HG02623 (cell line): ENCODE measurements around the gene ADK.
"Not testable (repeated sequence)": the region's sequence is repeated elsewhere in the genome, so short reads cannot be mapped to it uniquely, and the experiment has no call there.

ENCODE experiments used
- ATAC-seq: cut with Tn5 transposase; IDR thresholded peaks from one replicate; pipeline ENCODE4 v1.9.1; 2021; ENCODE audit warnings: moderate library complexity; ENCODE audit not compliant: unreplicated experiment

ADK gene

DNA sequence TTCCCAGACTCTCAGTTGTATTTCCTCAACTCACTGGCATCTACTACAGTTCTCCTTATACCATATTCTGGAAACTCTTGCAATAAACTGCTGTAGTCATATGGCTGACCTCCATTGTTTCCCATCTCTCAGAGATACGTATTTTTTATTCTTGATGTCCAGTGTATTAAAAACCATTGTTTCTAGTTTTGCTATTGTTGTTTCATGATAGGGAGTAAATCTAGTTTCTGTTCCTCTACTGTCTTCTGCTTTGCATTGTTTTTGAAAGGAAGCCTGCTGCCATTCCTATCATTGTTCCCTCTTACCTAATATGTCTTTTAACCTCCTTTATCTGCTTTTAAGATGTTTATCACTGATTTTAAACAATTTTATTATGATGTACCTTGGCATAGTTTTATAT, 255.0 kb downstream of the ADK start:
- ATAC-seq = no peak

DNA sequence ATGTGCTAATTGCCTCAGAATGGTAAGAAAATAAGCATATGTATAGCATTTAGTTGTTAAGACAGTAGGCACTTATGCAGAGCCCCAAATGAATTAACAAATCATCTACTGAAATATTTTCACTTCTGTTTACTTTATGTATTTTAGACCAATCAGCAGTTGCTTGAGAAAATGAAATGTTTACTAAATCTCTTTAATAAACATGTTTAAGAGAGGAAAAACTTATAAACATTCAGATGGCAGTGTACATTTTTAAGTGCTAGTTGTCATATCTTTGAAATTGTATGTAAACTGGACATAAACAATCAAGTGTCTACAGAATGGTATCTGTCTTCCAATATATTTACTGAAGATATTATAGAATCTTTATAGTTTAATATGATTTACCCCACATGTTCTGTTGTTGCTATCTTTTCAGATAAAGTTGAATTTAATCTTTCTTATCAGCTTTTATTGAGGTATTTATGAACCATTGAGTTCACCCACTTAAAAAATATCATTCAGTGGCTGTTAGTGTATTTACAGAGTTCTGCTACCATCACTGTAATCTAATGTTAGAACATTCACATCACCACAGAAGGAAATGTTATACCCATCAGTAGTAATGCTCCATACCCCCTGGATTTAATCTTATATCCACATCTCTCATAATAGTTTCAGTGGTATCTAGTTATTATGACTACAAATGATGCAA, 264.3 kb downstream of the ADK start:
- ATAC-seq = no peak

DNA sequence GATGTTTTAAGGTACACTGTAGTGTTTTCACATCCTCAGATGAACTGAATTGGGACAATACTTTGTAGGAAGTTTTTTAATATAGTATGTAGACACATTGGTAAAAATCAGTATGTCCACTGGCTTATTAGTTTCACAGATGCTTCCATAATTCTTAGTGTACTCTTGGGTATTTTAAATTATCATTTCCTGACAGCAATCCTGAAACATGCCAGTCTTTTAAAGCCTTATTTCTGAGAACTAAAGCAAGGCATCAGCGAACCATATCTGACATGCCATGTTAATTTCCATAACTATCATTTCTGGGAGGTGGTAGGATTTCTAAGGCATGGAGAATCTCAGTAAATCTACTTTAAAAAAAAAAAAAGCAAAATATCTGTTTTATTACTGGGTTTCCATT, 266.4 kb downstream of the ADK start:
- no peak for ATAC-seq

DNA sequence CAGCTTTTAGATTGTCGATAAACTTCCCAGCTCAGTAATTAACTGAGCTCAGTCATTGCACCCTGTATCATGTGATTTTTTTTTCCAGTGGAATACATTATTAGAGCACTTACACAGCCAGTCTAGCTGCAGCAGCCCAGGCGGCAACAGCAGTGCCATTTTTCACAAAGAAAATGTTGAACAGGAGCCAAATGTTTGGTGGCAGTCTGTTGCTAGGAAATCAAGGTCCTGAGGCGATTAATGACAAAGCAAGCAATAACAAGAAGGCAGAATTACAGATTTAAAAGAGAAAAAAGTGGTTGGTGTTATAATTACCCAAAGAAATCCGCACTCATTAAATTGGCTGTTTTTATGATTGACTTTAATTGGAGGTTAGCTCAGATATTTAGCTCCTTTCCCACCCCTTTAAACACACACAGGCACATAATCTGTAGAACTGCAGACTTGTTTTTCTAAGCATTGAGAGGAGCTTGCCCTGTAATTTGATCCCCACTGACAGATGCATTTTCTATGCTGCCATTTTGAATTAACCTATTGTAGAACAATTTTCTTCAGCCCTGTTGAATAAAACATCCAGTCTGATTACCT, 267.4 kb downstream of the ADK start:
- no peak for ATAC-seq

DNA sequence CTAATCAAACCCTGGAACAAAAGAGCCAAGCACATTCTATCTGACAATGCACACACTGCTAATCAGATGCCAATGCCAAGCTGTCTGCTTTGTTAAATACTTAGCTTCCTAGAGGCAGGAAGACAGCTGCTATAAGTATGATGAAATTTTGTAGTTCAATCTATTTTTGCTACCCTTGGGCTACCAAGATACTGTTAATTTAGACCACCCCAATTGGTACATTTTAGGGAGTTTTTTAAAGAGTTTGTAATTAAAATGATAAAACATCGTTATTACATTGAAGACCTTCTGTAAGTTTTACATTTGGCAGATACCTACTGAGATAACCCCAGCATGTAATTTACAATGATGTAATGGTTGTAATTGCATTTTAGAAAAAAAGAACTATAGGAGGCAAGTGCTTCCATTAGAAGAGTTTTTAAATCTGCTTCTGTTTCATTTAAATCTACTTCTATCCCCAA, 268.5 kb downstream of the ADK start:
- ATAC-seq = no peak

DNA sequence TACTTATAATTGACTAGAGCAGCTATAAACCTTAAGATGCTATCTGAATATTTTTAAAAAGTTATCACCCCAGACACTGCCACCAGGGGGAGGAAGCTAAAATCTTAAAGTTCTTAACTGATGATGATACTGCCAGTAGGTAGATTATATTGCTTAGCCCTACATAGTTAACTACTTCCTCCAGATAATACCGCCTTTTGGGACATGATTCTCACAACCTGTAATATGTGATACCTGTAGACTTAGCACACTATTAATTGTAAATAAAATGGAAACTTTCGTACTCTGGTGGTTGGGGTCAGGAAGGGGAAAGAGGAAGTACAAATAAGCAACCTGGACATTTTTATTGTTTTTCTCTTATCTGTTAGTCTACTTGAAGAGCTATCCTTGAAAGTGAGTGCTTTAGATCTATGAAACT, 268.9 kb downstream of the ADK start:
- ATAC-seq = no peak

DNA sequence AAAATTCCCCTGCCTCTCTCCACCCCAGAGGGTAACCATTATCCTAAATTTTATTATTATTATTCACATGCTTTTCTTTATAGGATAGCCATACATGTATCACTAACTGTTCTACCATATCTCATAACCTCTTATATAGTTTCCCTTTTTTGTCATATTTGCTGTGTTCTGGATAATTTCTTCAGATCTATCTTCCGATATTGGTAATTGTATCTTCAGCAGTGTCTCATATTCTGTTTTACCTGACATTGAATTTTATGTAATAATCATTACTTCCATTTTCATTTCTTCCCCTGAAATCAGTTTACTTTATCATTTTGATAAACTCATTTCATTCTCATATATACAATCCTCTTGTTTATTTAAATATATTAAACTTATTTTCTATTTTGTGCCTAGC, 273.5 kb downstream of the ADK start:
- no peak for ATAC-seq

DNA sequence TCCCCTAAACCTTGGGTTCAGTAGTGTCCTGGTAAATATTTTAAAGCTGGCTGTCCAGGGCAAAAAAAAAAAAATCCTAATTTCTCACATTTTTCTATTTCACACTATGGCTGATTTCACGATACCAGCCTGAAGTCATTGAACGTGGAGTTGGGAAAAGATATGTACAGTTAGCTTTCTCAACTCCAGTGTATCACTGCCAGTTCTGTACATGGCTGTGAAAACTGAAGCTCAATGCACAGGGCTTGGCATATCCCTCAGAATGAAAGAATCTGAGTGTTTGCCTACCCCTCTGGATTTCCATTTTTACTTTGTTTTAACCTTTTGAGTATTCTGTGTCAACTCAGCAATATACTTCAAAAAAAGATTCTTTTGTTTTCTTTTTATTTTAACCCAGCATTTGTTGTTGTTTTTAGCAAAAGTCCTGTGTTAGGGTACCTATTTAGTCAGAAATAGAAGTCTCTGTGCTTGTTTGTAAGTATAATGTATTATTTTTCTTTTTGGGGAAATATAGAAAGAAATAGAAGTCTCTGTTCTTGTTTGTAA, 274.5 kb downstream of the ADK start:
- ATAC-seq = no peak

DNA sequence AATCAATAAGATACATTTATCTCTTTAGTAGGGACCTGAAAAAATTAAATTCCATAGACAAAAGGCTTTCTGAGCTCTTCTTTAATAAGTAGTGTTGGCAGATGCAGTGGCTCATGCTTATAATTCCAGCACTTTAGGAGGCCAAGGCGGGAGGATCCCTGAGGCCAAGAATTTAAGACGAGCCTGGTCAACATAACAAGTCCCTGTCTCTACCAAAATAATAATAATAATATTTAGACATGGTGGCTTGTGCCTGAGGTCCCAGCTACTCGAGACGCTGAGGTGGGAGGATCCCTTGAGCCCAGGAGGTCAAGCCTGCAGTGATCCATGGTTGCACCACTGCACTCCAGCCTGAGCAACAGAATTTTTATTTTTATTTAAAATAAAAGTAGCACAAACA, 280.8 kb downstream of the ADK start:
- no peak for ATAC-seq

DNA sequence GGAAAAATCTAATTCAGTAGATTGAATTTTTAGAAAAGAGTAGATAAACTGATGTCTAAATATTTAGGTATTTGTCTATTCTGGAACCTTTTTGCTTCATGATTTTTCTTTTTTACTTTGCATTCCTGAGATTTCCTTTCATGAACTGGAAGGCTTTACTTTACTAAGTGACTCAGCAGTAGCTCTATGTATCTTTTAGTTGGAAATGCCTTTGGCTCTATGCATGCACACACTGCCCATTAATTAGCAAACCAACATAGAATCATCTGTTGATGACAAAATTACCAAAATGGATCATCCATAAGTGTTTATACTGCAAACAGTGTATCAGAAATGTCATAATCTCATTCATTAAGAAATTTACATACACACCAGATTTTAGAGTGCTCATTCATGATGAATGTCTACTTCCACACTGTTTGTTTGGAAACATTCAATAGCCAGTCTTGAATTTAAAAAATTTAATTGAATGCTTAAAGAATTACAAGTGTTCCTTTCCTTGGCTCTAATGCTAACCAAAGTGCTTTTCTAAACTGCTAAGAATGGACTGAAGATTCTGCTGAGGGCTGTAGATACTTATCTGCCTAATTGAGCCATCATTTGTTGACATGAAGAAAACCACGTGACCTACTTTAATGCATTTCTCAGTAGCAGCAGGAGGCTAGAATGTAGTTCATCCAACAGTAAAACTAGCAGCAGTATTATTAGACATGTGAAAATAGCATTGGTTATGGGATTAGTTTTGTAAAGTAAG, 282.0 kb downstream of the ADK start:
- ATAC-seq = no peak

DNA sequence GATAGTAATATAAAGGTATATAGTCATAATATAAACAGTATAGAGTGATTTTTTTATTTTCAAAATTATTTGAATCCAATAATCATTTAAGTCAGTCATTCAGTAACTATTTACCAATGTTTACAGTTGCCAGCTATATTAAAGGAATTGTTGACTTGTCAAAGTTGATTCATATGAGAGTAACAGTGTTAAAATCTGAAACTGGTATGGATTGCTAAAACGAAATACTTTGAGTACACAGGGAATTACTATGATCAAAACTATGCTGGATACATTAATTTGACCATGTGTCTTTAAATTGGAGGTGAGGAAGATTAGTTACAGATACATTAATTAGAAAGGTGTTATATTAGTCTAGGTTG, 282.6 kb downstream of the ADK start:
- ATAC-seq = no peak

DNA sequence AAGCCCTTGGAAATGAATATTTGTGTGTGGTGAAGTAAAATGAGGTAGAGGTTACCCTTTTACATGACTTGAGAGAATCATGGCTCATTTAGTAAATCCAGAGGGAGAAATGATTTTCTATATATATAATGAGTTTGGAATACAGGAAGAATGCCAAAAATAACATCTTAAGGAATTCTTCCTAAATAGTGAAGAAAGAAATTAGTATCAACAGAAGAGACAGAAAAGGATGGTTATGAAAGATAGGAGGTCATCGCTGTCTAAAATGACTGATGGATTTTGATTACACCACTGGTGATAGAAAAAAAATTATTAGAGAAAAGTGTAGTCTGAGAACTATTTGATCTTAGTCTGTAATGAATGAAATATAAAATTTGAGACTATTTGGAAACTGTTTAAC, 283.0 kb downstream of the ADK start:
- ATAC-seq = no peak

DNA sequence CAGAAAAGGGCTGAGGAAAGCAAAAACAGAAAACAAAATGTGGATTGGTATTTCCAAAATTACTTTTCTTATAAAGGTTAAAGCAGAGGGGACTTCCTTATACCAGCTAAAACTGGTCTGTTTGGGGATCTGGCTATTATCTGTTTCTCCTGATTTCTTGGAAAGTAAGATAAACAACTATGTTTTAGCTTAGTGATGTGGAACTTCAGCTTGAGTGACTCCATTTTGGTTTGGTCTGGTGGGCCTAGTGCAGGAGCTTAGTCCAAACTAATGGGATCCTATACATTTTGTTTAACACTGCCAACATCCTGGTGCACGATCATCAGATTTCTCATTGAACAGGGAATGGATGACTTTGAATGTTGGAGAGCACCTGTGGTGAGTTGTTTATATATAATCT, 283.5 kb downstream of the ADK start:
- ATAC-seq = no peak

DNA sequence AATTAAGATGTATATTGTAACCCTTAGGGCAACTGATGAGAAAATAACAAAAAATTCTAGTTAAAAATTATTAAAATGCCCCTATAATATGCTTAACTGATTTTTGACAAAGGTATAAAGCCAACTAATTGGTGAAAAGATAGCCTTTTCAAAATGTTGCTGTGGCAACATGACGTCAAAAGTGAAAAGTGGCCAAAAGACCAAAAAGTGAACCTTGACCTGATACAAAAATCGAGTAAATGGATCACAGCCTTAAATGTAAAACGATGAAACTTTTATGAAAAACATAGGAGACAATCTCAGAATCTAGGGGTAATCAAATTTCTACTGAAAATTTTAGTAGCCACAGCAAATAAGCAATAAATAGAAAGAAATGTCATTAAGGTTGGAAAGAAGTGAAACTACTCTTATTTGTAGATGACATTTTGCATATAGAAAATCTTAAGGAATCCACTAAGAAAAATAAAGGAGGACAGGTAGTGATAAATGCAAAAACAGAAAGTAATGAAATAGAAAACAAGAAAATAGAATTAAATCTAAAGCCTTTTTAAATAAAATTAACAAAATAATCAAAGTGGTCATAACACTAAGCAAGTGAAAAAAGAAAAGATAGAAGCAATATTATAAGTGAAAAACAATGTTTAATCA, 285.6 kb downstream of the ADK start:
- no peak for ATAC-seq

DNA sequence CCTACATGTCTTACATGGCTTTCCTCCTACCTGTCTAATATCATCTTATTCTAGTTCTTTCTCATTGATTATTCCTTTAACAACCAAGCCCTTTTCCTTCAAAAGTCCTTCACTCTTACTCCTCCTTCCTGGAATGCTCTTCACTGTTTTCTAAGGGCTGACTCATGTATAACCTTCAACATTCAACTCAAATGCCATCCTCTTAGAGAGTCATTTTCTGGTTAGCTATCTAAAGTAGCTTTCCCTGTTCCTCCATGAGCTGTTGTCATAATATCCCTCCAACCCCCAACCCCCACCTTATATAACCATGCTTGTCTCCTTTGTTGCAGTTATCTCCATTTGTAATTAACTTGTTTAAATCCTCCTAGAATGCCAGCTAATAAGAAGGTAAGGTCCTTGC, 286.8 kb downstream of the ADK start:
- ATAC-seq = no peak

DNA sequence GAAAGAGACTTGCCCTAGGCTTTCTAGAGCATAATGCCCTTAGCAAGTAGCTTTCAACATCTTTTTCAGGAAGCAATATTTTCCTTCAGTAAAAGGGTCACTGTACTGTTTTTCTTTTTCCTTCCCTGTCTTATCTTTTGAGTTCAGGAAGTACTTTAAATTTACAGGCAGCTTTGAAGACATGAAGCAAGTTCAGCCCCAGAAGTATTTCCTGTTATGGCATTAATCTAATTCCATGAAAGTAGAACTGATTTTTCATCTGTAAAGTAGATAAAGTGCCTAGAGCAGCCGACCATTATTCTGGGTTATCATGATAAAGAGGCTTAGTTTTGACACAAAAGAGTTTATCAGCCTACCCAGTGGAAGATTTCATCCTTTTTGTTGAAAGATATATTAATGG, 288.2 kb downstream of the ADK start:
- ATAC-seq = no peak

DNA sequence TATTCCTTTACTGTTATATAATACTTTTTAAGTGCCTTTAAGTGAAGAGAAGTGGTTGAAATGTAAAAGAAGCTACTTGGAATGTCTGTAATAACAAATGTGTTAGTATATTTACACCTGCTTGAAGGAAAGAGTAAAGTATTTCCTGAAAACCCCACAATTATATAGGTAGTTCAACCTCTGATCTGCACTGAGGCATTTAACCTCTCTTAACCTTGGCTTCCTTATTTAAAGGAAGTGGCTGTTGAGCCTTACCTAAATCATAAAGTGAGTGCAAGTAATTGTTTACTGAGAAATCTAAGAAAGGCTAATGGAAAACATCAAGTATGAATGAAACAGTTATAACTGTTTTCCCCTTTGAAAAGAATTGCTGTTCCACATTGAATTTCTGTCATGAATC, 294.5 kb downstream of the ADK start:
- no peak for ATAC-seq

DNA sequence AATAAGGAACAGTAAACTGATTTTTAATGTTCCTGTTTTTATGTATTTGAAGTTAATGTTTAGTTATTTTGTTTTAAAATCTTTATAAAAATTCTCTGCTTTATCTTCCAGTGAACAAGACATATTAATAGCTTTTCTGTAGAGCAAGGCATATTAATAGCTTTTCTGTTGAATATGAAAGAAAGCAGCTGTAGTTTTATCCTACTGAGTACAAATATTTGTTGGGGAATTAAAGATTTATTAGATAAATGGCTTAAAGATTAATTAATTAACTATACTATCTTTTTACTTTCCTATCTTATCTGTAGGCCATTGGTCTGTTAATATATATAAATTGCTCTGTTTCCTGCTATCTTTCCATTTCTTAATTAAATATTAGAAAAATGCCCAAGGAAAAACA, 299.6 kb downstream of the ADK start:
- ATAC-seq = no peak

DNA sequence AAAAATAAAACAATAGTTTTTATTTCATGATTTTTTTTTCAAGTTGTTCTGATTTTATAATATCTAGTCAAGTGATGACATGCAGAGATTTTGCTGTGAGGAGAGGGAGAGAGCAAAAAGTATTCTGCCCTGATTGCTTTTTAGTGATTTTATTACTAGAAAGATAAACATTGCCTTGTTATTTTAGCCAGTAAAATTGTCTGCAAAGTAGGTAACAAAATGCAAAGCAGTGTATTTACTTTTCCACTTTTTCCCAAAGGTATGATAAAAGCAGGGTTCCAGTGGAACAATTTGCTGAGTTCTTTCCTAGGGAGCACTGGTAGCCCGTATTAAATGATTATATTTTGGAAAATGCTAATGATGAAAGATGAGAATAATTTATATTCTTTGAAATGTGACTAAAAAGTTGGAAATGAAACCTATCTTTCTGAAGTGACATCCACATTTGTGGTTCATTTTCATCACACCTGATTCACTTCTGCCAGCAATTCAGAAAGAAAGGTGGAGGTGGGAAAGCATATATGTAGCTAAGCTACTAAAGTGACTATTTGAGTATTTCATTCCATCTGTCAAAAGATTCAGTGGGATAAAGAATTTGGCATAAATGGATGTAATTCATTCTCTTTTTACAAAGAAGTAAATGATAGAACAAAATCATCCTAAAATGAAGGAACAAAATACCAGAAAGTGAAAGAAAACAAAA, 300.3 kb downstream of the ADK start:
- ATAC-seq = no peak

DNA sequence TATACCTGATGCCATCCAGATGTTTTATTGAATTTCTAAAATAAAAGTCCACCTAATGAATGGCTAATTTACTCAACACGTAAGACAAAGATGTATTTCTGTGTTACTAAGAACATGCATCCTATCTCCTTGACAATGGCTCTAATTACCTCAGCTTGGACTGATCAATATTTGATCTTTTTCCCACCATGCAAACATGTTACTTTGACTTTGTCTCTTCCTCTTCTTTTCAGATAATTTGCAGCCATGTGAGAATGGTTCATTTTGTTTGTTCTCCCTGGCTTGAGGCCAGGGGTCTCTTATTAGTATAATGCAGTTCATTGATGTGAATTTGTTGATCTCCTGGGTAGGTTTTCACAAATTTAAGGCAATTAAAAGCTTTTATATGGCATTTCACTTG, 302.1 kb downstream of the ADK start:
- no peak for ATAC-seq

DNA sequence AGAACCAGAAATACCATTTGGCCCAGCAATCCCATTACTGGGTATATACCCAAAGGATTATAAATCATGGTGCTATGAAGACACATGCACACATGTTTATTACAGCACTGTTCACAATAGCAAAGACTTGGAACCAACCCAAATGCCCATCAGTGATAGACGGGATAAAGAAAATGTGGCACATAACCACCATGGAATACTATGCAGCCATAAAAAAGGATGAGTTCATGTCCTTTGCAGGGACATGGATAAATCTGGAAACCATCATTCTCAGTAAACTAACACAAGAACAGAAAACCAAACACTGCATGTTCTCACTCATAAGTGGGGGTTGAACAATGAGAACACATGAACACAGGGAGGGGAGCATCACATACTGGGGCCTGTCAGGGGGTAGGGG, 306.5 kb downstream of the ADK start:
- ATAC-seq = not testable (repeated sequence)
